ENCODE results near the gene KCNJ18.
"Not testable (repeated sequence)": the region's sequence is repeated elsewhere in the genome, so short reads cannot be mapped to it uniquely, and the experiment has no call there.

The KCNJ18 gene

DNA sequence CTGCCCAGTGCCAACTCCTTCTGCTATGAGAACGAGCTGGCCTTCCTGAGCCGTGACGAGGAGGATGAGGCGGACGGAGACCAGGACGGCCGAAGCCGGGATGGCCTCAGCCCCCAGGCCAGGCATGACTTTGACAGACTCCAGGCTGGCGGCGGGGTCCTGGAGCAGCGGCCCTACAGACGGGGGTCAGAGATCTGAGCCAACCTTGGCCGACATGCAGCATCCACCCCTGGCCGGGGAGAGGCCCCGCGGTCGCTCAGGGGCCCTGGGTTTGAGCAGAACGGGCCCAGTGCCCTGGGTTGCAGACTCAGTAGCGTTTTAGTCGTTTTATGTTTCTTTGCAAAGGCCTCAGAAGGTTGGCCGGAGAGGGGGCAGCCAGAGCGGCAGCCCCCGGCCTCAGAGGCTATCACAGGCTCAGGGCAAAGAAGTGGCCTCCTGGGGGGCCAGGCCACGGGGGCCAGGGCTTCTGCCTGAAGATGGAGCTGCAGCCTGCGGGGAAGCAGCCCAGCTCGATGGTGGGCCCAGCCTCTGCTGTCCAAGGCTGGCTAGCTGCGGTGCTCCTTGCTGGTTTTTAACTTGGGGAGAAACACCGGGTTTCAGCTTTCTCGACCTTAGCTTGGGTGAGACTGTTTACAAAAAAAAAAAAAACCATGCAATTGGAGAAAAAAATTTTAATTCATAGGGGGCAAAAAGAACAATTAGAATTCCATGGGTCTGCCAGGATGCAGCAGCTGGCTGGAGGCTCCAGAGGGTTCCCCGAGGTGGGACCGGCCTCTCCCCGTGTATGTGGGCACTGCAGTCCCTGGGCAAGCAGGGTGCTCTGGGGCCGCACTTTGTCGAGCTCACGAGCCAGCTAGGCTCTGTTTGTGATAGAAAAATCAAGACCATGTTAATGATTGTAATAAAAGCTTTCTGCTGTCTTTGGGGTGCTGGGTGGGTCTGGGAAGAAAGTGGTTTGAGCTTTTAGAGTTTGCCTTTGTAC lies 11.9 kb downstream of the KCNJ18 start:
- not testable (repeated sequence) for H3K27me3 Mint-ChIP-seq; H3K27ac Mint-ChIP-seq; H3K36me3 Mint-ChIP-seq; H3K4me1 Mint-ChIP-seq (ENCODE audit: low read depth); H3K9me3 Mint-ChIP-seq (ENCODE audit: low read depth); H3K4me3 Mint-ChIP-seq

- peaks cover 2% of the 10 kb centered on the region for H3K27me3 Mint-ChIP-seq
- H3K4me1 Mint-ChIP-seq (ENCODE audit: low read depth), result no peaks in the 10 kb centered on the region
- no peak overlapping the region for H3K27ac Mint-ChIP-seq
- no peaks in the 10 kb centered on the region for H3K36me3 Mint-ChIP-seq
- H3K9me3 Mint-ChIP-seq (ENCODE audit: low read depth), result no peaks in the 10 kb centered on the region
- H3K4me3 Mint-ChIP-seq, result no peak overlapping the region
These were observed 12.8 kb downstream of the KCNJ18 start for GRCh38 chr17:21705021-21705601.

- not testable (repeated sequence) for H3K9me3 Mint-ChIP-seq (ENCODE audit: low read depth)
These were observed 13.4 kb downstream of the KCNJ18 start for GRCh38 chr17:21705746-21706145.

DNA sequence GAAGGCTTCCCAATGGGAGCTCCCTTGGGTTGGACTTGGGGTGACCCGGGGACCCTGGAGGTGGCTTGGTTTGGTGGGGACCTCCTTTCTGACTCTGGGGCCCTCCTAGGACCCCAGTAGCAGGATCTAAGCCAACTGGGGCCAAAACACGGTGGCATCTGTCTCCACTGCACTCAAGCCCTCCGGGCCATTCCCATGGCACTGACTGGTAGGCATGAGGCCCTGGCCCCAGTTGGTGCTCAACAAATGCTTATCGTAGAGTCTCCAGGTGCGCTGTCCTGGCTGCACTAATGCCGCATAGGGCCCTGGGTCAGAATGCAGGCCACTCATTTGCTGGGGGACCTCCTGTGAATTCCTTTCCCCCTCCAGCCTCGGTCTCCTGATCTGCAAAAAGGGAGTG lies 14.2 kb downstream of the KCNJ18 start:
- not testable (repeated sequence) for H3K4me1 Mint-ChIP-seq (ENCODE audit: low read depth); H3K27me3 Mint-ChIP-seq; H3K27ac Mint-ChIP-seq; H3K4me3 Mint-ChIP-seq; H3K9me3 Mint-ChIP-seq (ENCODE audit: low read depth); H3K36me3 Mint-ChIP-seq

More at GRCh38 chr17:21705746-21706145, 13.4 kb downstream of the KCNJ18 start:
- not testable (repeated sequence) for H3K4me3 Mint-ChIP-seq; H3K27me3 Mint-ChIP-seq; H3K27ac Mint-ChIP-seq; H3K4me1 Mint-ChIP-seq (ENCODE audit: low read depth); H3K36me3 Mint-ChIP-seq

- not testable (repeated sequence) for H3K9me3 Mint-ChIP-seq (ENCODE audit: low read depth); H3K27me3 Mint-ChIP-seq
These were observed 14.8 kb downstream of the KCNJ18 start for GRCh38 chr17:21707131-21707530.

DNA sequence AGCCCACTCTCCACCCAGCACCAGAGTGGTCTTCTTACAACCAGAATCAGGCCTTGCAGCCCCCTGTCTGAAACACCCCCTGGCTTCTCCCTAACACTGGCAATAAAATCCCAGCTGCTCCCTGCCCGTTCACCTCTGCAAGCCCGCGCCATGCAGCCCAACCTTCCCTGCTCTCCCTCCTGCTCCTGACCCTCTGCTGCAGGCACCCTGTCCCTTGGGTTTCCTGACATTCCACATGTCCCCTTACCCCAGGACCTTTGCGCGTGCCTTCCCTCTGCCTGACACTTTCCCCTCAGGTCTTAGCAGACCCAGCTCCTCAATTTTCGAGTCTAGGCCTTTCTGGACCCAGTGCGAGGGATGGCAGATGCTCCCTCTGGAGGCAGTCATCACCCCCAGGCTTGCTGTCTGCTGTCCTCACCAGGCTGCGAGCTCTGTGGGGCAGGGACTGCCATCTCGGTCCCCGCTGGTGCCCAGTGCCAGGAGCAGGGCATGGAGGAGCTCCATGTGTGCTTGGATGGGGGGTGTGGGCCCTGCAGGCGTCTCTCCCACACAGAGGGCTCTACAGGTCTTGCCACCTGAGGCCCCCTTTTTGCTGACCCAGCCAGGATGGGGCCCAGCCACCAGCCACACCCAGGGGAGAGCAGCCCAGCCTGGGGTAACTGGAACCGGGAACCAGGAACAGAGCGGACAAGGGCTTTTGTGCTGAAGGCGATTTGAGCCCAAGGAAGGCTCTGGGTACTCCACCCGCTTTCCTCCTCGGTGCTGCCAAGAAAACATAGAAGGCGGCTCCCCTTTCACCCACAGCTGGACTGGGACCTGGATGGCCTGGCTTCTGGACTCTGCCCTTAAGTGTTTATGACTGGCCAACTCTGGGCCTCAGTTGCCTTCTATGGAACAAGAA lies 15.6 kb downstream of the KCNJ18 start:
- not testable (repeated sequence) for H3K9me3 Mint-ChIP-seq (ENCODE audit: low read depth); H3K4me1 Mint-ChIP-seq (ENCODE audit: low read depth); H3K36me3 Mint-ChIP-seq; H3K4me3 Mint-ChIP-seq; H3K27me3 Mint-ChIP-seq; H3K27ac Mint-ChIP-seq

More at GRCh38 chr17:21707131-21707530, 14.8 kb downstream of the KCNJ18 start:
- H3K4me3 Mint-ChIP-seq; H3K36me3 Mint-ChIP-seq; H3K4me1 Mint-ChIP-seq (ENCODE audit: low read depth); H3K27ac Mint-ChIP-seq: not testable (repeated sequence)

DNA sequence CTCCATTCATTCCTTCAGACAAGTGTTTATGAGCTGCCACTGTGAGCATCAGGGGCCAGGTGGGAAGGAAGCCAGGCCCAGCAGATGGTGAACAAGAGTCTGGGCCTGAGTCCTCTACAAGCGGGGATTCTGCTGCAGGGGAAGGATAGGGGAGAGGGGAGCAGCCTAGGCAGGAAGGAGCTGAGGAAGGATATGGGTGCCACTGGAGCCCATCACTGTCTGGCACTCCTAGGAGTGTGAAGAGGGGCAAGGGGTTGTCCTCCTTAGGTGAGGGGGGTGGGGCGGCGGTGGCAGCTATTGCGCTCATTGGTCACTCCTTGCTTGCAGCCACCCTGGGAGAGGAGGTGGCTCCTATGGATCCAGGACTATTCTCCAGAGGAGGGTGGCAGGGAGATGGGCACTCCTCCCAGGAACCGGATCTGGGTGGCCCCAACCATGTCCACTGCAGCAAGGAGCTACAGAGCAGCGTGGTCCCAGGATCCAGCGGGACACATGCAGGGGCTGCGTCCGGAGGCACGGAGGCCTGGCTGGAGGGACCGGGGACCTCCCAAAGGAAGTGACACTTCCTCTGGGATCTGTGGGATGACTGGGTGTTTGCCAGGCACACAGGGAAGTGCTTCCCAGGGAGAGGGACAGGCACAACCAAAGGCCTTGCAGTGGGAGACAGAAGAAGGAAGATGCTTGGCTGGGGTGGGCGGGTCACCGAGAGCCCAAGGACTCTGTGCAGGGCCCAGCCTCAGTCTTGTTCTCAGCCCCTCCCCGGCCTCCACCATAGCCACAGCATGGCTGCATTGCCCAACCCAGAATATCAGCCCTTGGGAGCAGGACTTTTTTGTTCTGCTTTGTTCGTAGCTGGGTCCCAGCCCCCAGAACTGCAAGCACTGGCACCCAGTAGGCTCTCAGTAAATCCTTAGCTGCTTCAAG lies 16.6 kb downstream of the KCNJ18 start:
- H3K36me3 Mint-ChIP-seq; H3K27ac Mint-ChIP-seq; H3K4me3 Mint-ChIP-seq; H3K9me3 Mint-ChIP-seq (ENCODE audit: low read depth); H3K27me3 Mint-ChIP-seq; H3K4me1 Mint-ChIP-seq (ENCODE audit: low read depth): not testable (repeated sequence)

- H3K27me3 Mint-ChIP-seq; H3K4me3 Mint-ChIP-seq; H3K27ac Mint-ChIP-seq; H3K36me3 Mint-ChIP-seq; H3K4me1 Mint-ChIP-seq (ENCODE audit: low read depth); H3K9me3 Mint-ChIP-seq (ENCODE audit: low read depth): not testable (repeated sequence)
These were observed 17.7 kb downstream of the KCNJ18 start for GRCh38 chr17:21709994-21710393.

DNA sequence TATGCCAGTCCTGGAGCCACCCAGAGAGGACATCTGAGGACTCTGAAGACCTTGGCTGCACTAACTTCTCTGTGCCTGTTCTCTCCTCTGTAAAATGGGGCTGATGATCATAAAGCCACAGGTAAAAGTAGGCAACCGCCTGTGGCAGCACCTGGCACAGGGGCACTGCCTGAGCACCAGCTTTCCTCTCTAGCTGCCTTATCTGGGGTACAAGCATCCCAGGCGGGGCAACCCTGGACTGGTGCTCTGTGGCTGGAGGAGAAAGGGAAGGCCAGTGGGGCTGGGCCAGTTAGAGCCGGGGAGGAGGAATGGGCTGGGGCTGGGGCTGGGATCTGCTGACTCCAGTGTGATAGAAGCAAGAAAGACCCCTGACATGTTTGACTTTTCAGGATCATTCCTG lies 18.2 kb downstream of the KCNJ18 start:
- not testable (repeated sequence) for H3K36me3 Mint-ChIP-seq; H3K27me3 Mint-ChIP-seq; H3K4me3 Mint-ChIP-seq; H3K9me3 Mint-ChIP-seq (ENCODE audit: low read depth); H3K27ac Mint-ChIP-seq; H3K4me1 Mint-ChIP-seq (ENCODE audit: low read depth)

GRCh38 chr17:21711182-21711581 lies 18.9 kb downstream of the KCNJ18 start:
- Mint-ChIP-seq H3K4me1 (ENCODE audit: low read depth) (no peaks in the 10 kb centered on the region), H3K36me3 (no peaks in the 10 kb centered on the region), H3K4me3 (no peak overlapping the region), H3K9me3 (ENCODE audit: low read depth) (no peaks in the 10 kb centered on the region), H3K27ac (no peak overlapping the region), H3K27me3 (peaks cover 2% of the 10 kb centered on the region)

DNA sequence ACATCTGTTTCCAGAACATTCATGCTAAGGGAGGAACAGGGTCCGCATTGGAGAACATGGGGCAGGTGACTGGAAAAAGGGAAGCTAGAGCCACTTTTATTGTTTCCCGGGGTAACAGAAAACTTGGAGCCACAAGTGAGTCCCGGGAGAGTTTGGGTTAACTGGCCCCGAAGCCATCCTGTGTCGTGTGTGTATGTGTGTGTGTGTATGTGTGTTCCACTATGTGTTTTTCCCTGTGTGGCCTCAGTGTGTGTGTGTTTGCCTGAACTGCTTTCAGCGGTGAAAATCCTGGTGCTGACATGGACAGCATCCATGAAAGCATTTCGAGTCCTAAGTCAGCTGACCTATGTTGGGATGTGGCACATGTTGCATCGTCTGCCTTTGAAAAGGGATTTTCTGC lies 20.7 kb downstream of the KCNJ18 start:
- not testable (repeated sequence) for H3K36me3 Mint-ChIP-seq; H3K4me1 Mint-ChIP-seq (ENCODE audit: low read depth); H3K27ac Mint-ChIP-seq; H3K27me3 Mint-ChIP-seq; H3K4me3 Mint-ChIP-seq; H3K9me3 Mint-ChIP-seq (ENCODE audit: low read depth)

GRCh38 chr17:21713631-21714030 lies 21.3 kb downstream of the KCNJ18 start:
- not testable (repeated sequence) for H3K36me3 Mint-ChIP-seq; H3K9me3 Mint-ChIP-seq (ENCODE audit: low read depth); H3K4me1 Mint-ChIP-seq (ENCODE audit: low read depth); H3K27me3 Mint-ChIP-seq; H3K27ac Mint-ChIP-seq; H3K4me3 Mint-ChIP-seq

DNA sequence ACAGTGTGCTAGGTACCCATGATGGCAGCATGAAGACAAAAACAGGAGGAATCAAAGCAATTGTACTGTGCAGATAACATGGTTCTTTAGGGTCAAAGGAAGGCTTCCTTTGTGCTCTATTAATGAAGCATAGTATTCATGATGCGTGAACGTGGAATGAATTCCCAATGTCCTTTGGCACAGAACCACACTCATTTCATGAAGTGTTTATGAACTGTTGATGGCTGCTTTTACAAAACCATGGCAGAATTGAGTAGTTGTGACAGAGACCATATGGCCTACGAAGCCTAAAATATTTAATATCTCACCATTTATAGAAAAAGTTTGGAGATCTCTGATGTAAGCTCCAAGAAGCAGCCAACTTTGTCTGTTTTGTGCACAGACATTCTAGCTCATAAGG lies 22.4 kb downstream of the KCNJ18 start:
- H3K4me1 Mint-ChIP-seq (ENCODE audit: low read depth); H3K27ac Mint-ChIP-seq; H3K27me3 Mint-ChIP-seq; H3K9me3 Mint-ChIP-seq (ENCODE audit: low read depth); H3K36me3 Mint-ChIP-seq; H3K4me3 Mint-ChIP-seq: not testable (repeated sequence)

GRCh38 chr17:21715877-21716276 lies 23.6 kb downstream of the KCNJ18 start:
- not testable (repeated sequence) for H3K4me1 Mint-ChIP-seq (ENCODE audit: low read depth); H3K27ac Mint-ChIP-seq; H3K4me3 Mint-ChIP-seq

More at GRCh38 chr17:21715877-21716276, 23.6 kb downstream of the KCNJ18 start:
- not testable (repeated sequence) for H3K36me3 Mint-ChIP-seq; H3K27me3 Mint-ChIP-seq; H3K9me3 Mint-ChIP-seq (ENCODE audit: low read depth)
